OCI-LY7 (cell line): ENCODE data around the gene SNAPIN. TPM values are rescaled to one million over a fixed set of nuclear protein-coding genes. Genes with fewer than 3 reads are reported as not detected.

ENCODE experiments used
- BruUV-seq: library from RNA; stranded (reverse); fragments of 400-500 nt; replicated peaks from 2 replicates; lab custom pipeline; 2021; lab: Mats Ljungman, UMichigan
- CTCF ChIA-PET: fragments of 300-600 bp; sonication (Branson Sonifier 250); formaldehyde crosslinking; loops from one replicate; lab custom pipeline; 2022; ENCODE audit warnings: antibody characterized with exemption; ENCODE audit not compliant: unreplicated experiment; lab: Charles Lee
- POLR2A ChIA-PET: fragments of 300-600 bp; sonication (Branson Sonifier 250); formaldehyde crosslinking; loops from one replicate; lab custom pipeline; 2022; ENCODE audit warnings: antibody characterized with exemption; lab: Charles Lee
- DNase-seq: peaks from one replicate; pipeline ENCODE4 v3.0.0-alpha.2; 2015; ENCODE audit warnings: low spot score
- H2AFZ ChIP-seq: fragments of 200-600 bp; sonication (generic), shearing (Covaris generic); 2 replicates; pipeline ENCODE4 v1.6.1; 2014; ENCODE audit warnings: mild to moderate bottlenecking, antibody characterized with exemption, low read length, moderate library complexity
- H3K27ac ChIP-seq: fragments of 200-600 bp; sonication (generic); 2 replicates; pipeline ENCODE4 v1.5.1; 2014; ENCODE audit warnings: mixed run types, low read depth, mild to moderate bottlenecking, moderate library complexity, low read length, inconsistent platforms; ENCODE audit not compliant: poor library complexity, severe bottlenecking
- H3K36me3 ChIP-seq: fragments of 200-600 bp; sonication (generic); 2 replicates; pipeline ENCODE4 v1.6.1; 2014; ENCODE audit warnings: mild to moderate bottlenecking, antibody characterized with exemption, low read length, moderate library complexity, mixed read lengths; ENCODE audit not compliant: insufficient read depth
- H3K4me1 ChIP-seq: fragments of 200-600 bp; sonication (generic); 2 replicates; pipeline ENCODE4 v1.5.1; 2014; ENCODE audit warnings: mild to moderate bottlenecking, low read length; ENCODE audit not compliant: insufficient read depth, poor library complexity, severe bottlenecking
- H3K4me2 ChIP-seq: fragments of 200-600 bp; sonication (generic); 2 replicates; pipeline ENCODE4 v1.6.1; 2014; ENCODE audit warnings: mild to moderate bottlenecking, low read length
- H3K4me3 ChIP-seq: fragments of 200-600 bp; sonication (generic); 2 replicates; pipeline ENCODE4 v1.5.1; 2014; ENCODE audit warnings: mild to moderate bottlenecking, low read depth, low read length; ENCODE audit not compliant: poor library complexity, severe bottlenecking
- H3K79me2 ChIP-seq: fragments of 200-600 bp; sonication (generic); 2 replicates; pipeline ENCODE4 v1.6.1; 2016; ENCODE audit warnings: low read depth, mild to moderate bottlenecking, low read length, moderate library complexity, mixed read lengths; ENCODE audit not compliant: insufficient read depth
- H3K9me2 ChIP-seq: fragments of 200-600 bp; sonication (generic); 2 replicates; pipeline ENCODE4 v1.6.1; 2016; ENCODE audit warnings: mild to moderate bottlenecking, low read length, mixed read lengths; ENCODE audit not compliant: insufficient read depth
- H3K9me3 ChIP-seq: fragments of 200-600 bp; sonication (generic); 2 replicates; pipeline ENCODE4 v1.6.1; 2014; ENCODE audit warnings: mild to moderate bottlenecking, mixed run types, low read length, mixed read lengths
- H4K20me1 ChIP-seq: fragments of 200-600 bp; sonication (generic); 2 replicates; pipeline ENCODE4 v1.6.1; 2014; ENCODE audit warnings: mild to moderate bottlenecking, antibody characterized with exemption, low read length, moderate library complexity, mixed read lengths; ENCODE audit not compliant: insufficient read depth
- EZH2phosphoT487 ChIP-seq: fragments of 200-600 bp; sonication (generic); IDR thresholded peaks from 2 replicates; pipeline ENCODE4 v1.6.1; 2018; ENCODE audit warnings: low read depth, borderline replicate concordance, mild to moderate bottlenecking, mixed run types, antibody characterized with exemption, low read length, moderate library complexity, mixed read lengths
- intact Hi-C: fragments of 100-400 bp; cut with micrococcal nuclease; formaldehyde crosslinking; loops from one replicate; pipeline ENCODE4 v1.10.0; 2022; ENCODE audit not compliant: unreplicated experiment
- total RNA-seq, 2 experiments: library from RNA; depleted of rRNA in 1 of 2; stranded (reverse); fragments of >200 nt in 1 of 2; shearing (Covaris generic) in 1 of 2; gene quantifications; 2 replicates each; pipeline ENCODE4 v1.2.3, GENCODE V29; 2014 to 2022
- TF ChIP-seq, protein P1 (sequence below): fragments of 200-600 bp; sonication (generic); conservative IDR thresholded peaks from 2 replicates; pipeline ENCODE4 v1.5.1; 2014; ENCODE audit warnings: mild to moderate bottlenecking, antibody characterized with exemption, low read length, moderate library complexity, mixed read lengths

SNAPIN gene
- total RNA-seq, 2 experiments from 2014 or later, result 31.1 to 44.5 TPM

DNA sequence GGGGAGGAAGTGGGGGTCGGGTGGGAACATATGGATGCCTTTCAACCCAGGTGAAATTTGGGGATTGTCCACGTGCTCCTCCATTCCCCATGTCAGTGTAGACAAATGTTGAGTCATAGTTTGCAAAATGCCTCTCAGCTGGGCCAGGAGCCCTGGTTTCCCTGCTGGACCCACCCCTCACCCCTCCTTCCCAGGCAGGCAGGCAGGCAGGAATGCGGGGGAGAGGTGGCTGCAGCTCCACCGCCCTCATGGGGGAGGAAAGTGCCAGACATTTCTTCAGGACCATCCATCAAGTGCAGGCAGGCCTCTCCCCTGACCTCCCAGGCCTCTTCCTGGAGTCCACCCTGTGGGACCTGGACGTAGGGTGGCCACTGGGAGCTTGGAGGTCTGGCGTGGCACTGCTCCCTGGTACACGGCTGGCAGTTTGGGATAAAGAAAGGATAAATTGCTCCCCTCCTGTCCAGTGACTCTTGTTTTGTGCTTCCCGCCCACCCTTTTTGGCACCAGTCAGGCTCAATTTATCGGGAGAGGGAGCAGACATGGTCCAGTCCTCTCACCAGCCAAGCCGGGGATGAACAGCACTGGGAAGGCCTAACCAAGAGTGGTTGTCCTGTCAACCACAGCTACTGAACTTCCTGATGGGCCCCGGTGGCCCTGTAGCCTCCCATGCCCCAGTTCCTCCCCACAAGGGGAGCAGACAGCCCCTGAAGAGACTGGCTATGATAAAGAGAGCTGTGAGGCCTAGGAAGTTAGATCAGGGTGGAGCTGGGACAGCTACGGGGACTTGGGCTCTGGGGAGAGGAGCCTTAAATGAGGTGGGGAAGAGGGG is 38.9 kb downstream of the SNAPIN start:
- no peaks in the 10 kb centered on the region for H3K79me2 ChIP-seq
- H3K4me1 ChIP-seq, result no peaks in the 10 kb centered on the region
- ChIA-PET CTCF (no interaction called here), POLR2A (no interaction called here)
- no peaks in the 10 kb centered on the region for H3K9me2 ChIP-seq
- no peak overlapping the region for H3K4me2 ChIP-seq
- no peak overlapping the region for H2AFZ ChIP-seq
- H4K20me1 ChIP-seq, result no peaks in the 10 kb centered on the region
- no peak overlapping the region for H3K27ac ChIP-seq
- H3K4me3 ChIP-seq, result no peak overlapping the region
- no TSS peak for BruUV-seq
- no peaks in the 10 kb centered on the region for H3K9me3 ChIP-seq
- no peaks in the 10 kb centered on the region for H3K36me3 ChIP-seq
- DNase-seq, result no peak
- intact Hi-C loops, result no loop called here
- TF ChIP-seq, protein P1, sequence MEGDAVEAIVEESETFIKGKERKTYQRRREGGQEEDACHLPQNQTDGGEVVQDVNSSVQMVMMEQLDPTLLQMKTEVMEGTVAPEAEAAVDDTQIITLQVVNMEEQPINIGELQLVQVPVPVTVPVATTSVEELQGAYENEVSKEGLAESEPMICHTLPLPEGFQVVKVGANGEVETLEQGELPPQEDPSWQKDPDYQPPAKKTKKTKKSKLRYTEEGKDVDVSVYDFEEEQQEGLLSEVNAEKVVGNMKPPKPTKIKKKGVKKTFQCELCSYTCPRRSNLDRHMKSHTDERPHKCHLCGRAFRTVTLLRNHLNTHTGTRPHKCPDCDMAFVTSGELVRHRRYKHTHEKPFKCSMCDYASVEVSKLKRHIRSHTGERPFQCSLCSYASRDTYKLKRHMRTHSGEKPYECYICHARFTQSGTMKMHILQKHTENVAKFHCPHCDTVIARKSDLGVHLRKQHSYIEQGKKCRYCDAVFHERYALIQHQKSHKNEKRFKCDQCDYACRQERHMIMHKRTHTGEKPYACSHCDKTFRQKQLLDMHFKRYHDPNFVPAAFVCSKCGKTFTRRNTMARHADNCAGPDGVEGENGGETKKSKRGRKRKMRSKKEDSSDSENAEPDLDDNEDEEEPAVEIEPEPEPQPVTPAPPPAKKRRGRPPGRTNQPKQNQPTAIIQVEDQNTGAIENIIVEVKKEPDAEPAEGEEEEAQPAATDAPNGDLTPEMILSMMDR, result no peak
- no peak for TF ChIP-seq EZH2phosphoT487

DNA sequence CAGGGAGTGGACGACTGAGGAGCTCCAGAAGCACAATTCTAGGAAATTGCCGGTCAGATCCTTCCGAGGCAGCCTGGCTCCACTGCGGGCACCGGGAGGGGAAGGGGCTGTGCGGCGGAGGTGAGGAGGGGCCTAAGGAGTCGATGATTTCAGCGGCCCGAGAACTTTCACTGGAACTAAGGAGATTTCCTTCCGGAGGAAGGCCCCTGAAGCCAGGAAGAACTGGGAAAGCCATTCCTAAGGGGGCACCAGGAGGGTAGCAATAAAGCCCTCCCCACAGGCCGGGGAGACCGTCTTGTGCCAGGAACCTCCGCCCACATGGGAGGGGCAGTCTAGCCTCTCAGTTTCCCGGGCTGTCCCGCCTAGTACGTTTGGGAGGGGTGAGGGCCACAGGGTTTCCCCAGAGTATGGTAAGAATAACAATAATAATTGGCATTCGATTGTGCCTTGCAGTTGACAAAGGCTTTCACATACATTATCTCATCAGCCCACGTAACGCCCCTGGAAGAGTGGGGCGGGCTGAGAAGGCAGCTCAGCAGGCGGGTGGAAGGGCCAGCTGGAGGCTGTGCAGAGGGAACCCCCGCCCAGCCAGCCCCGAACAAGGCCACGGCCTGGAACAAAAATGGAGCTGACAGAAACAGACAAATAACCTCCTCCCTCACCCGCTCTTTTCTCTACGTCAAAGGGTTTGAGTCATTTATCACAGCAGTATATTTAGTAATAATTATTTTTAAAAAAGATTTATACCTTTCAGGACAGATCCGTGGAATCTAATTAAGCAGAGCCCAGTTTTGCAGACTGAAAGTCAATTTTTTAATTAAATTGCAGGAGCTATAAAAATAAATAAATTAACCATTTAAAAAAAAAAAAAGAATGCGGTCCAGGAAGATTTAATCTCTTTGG is 39.8 kb downstream of the SNAPIN start:
- POLR2A ChIA-PET, result interaction anchor here (2.1 kb wide), 1 partner anchor 29 kb away, joined by 5 read pairs; the partner anchor contains the start of gene INTS3
- no peaks in the 10 kb centered on the region for H3K79me2 ChIP-seq
- TF ChIP-seq EZH2phosphoT487, result no peak
- TF ChIP-seq, protein P1, result no peak
- H3K4me1 ChIP-seq, result no peaks in the 10 kb centered on the region
- no peak for DNase-seq
- CTCF ChIA-PET, result no interaction called here
- H3K4me2 ChIP-seq, result no peak overlapping the region
- H2AFZ ChIP-seq, result no peak overlapping the region
- no peak overlapping the region for H3K4me3 ChIP-seq
- no peaks in the 10 kb centered on the region for H4K20me1 ChIP-seq
- BruUV-seq, result no TSS peak
- no peak overlapping the region for H3K27ac ChIP-seq
- intact Hi-C loops, result no loop called here
- no peaks in the 10 kb centered on the region for H3K36me3 ChIP-seq
- no peaks in the 10 kb centered on the region for H3K9me3 ChIP-seq
- H3K9me2 ChIP-seq, result no peaks in the 10 kb centered on the region
